ENCODE measurements around the gene CHAF1A. TPM values are rescaled to one million over a fixed set of nuclear protein-coding genes. Genes with fewer than 3 reads are reported as not detected.

Gene CHAF1A
- polyA plus RNA-seq, 3 donors, result 23.6 to 26.1 (median 24.3) TPM

- no peak for DNase-seq
These were observed 36.4 kb upstream of the CHAF1A start for GRCh38 chr19:4365791-4366665.

GRCh38 chr19:4366666-4367335 lies 35.6 kb upstream of the CHAF1A start:
- DNase-seq, result no peak

DNA sequence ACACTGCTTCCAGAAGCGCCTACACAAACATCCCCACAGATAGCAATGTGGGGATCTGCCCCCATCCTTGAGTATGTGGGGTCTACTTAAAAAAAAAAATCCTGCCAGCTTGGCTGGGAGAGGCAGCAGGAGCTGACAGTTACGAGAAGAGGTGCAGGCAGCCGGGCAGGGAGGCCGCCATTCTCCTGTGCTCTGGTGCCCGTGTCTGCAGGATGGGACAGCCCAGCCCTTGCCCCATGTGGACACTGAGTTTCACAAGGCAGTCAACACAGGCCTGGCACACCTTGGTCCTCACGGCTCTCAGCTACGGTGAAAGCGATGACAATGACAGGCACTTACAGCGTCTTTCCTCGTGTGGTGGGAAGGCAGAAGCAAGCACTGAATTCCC lies 35.1 kb upstream of the CHAF1A start:
- no peak for DNase-seq

DNA sequence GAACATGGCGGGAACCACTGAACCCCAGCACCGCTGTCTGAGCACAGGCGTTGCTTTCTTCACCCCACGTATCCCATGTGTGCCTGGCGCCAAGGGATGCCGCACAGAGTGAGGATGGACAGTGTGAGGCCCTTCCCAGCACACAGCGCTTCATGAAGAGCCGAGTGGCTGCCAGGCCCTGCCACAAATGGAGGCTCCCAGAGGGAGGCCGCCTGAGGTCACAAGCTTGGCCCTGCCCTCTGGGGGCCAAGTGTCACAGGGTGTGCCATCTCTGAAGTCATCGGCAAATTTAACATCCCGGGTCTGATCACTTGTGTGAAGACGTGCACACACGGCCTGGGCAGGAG lies 34.7 kb upstream of the CHAF1A start:
- DNase-seq, result no peak

GRCh38 chr19:4368128-4368820 lies 34.2 kb upstream of the CHAF1A start:
- DNase-seq, result no peak

- no peak for DNase-seq
These were observed 33.1 kb upstream of the CHAF1A start for GRCh38 chr19:4369109-4369887.

GRCh38 chr19:4369888-4370260 lies 32.6 kb upstream of the CHAF1A start:
- no peak for DNase-seq

- DNase-seq, result no peak
These were observed 31.9 kb upstream of the CHAF1A start for GRCh38 chr19:4370418-4371041.

DNA sequence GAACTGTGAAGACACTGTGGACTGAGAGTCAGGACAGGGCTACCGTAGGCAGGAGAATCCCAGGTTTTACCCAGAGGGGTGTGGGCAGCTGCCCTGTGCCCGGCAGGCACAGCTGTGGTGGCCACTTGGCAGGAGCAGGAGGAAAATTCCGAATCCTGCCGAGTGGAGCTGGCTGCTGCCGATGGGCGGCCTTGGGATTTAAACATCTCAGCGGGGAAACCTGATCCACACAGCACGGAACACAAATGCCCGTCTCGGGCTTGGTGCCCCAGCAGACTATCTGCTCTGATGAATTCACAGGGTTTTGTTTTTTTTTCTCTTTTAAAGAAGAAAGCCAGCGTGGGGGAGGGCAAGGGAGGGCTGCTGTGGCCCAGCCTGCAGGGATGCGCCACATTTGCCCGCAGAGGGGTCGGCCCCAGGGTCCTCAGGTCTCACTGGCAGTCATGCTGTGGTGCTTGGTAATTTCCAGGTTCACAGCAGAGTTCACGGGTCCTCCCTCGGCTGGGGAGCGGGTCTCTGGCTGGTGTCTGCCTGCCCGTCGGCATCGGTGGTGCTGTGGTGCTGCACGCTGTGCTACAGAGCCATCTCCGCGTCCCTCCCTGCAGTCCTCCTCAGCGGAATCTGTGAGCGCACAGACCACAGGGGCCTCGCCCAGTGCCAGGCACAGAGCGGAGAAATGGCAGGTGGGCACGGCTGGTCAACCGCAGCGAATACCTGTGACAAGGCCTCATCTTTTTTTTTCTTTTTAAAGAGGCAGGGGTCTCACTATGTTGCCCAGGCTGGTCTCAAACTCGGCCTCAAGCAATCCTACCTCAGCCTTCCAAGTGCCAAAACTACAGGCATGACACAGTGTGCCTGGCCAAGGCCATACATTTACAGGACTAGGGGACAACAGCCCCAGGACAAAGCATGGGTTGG lies 30.9 kb upstream of the CHAF1A start:
- no peak for DNase-seq

- DNase-seq, result no peak
These were observed 30.1 kb upstream of the CHAF1A start for GRCh38 chr19:4372165-4373012.

GRCh38 chr19:4373013-4373367 lies 29.4 kb upstream of the CHAF1A start:
- no peak for DNase-seq

DNA sequence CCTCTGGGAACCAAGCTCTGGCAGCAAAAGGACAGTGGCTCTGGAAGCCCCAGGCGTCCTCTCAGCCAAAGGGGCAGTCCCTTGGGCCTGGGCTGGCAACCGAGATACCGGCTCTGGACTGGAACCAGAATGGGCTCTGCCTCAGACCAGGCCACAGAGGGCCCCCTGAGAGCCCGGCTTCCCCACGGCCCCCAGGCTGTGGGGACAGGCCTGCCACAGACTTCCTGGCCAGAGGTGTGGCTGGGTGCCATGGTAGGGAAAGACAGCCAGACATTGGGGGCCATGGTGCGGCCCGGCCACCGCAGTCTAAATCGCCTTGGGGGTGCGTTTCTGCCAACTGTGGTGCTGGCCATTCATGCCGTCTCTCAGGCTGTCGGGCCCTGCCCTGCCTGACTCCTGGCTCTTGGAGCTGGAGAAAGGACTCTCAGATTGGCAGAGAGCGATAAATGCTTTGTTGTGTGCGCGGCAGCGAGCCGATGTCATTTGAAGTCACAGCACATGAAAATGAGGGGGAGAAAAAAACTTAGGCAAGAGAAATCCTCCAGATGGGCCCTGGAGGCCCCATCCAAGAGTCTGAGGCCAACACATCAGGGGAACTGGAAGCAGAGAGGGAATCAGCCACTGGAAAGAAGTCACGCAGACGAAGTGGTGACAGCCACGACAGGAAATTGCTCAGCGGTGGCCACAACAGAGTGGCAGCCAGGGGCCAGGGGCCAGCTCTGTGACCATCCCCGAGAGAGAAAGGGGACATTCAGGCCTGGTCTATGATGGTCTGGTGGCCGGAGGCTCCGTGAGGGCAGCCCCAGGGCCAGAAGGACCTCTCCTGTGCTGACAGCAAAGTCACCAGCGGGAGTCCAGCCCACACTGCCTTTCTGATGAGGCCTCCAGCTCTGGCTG lies 28.6 kb upstream of the CHAF1A start:
- DNase-seq, result no peak

GRCh38 chr19:4374498-4375163 lies 27.8 kb upstream of the CHAF1A start:
- no peak for DNase-seq

DNA sequence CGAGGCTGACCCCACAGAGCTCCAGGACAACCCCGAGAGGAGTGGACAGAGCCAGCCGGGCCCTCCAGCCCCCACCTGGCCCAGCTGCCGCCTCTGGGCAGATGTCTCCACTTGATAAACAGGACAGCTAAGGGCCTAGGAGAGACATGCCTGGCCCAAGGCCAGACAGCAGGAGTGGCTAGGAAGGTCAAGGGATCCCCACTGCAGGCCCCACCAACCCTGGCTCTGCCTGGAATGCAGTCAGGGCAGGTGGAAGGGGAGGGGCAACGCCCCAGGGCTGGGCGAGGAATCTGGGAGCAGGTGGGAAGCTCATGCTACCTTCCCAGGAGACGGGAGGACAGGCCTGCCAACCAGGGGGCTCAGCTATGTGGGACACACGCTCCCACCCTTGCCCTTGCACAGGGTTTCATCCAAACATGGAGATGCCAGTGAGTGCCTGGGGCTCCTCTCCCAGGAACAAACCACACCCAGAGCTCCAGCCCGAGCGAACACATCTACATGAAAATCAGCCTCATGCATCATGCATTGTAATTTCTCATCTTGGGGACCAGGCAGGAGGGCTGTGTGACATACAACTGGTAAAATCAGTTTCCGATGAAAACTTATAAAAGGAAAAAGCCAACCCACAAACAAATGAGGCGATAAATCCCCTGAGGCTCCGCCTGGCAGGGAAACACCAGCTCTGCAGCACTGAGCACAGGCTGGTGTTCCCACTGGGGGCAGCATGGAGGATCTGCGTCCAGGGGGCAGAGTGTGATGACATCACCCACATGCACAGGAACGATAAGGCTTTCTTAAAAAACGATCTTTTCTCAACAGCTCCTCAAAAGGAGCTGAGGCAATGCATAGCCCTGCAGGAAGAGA lies 27.0 kb upstream of the CHAF1A start:
- DNase-seq, result no peak

DNA sequence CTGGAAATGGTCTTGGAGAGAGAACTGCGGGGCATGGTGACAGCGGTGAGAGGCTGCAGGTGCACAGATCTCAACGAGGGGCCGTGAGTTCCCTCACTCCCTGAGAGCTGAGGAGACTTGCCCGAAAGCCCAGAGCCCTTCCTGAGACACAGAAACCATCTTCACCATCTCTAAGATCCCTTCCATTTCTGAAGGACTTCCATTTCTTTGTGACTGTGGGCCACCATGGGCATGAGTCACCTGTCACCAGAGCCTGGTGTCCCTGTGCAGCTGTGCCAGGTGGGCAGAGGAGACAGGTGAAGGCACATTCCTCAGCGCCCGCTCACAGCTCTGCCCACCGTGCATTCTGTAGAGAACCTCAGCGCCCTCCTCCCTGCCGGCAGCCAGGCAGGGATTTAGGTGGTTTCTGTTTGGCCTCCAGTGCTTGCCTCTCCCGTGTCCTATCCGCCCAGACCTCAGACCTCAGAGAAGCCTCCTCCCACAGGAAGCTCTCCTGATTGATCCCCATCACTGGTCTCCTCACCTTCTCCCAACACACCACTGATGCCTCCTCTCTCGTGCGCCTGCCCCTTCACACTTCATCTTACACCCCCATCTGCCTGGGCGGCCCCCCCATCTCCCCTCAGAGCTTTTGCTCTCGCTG lies 26.3 kb upstream of the CHAF1A start:
- DNase-seq, result no peak

DNA sequence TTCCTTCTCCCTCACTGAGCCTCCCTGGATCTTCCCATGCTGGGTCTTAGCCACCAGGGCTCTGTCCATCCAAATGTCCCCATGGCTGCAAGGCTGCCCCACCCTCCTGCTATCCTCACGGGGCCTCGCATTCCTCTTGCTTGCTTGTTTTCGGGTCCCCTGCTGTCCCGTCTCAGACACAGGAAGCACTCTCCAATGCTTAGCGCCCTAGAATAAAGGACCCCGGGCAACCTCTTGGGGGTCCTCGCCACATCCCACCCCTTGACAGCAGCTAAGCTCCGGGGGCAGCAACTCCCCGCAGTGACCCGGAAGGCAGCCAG lies 25.8 kb upstream of the CHAF1A start:
- no peak for DNase-seq
